Breast epithelium (tissue), 4 donors: Measurements from ENCODE around the gene RPL15. TPM values are rescaled to one million over a fixed set of nuclear protein-coding genes. Genes with fewer than 3 reads are reported as not detected.
A peak's percentile ranks its signal among the peaks of the same experiment; 100 is the strongest.

Experiments used
- DNase-seq, 2 donors: peaks; one replicate each; pipeline ENCODE4 v3.0.0-alpha.2; 2019; ENCODE audit warnings: low spot score in 2 of 2
- H3K27ac ChIP-seq, 2 donors: fragments of 200-600 bp; sonication (generic) in 1 of 2; one replicate each; pipeline ENCODE4 v1.5.1; 2016 to 2019; ENCODE audit warnings: mild to moderate bottlenecking in 1 of 2
- H3K27me3 ChIP-seq, 2 donors: fragments of 200-600 bp; sonication (generic) in 1 of 2; one replicate each; pipeline versions ENCODE4 v1.5.1 to v1.6.0; 2017 to 2019; ENCODE audit warnings: control low read depth in 1 of 2, mild to moderate bottlenecking in 1 of 2
- H3K36me3 ChIP-seq: fragments of 200-600 bp; one replicate; pipeline ENCODE4 v1.5.1; 2019
- H3K4me1 ChIP-seq, 2 donors: fragments of 200-600 bp; sonication (generic); one replicate each; pipeline ENCODE4 v1.5.1; 2016 to 2019; ENCODE audit warnings: control low read depth in 1 of 2
- H3K4me3 ChIP-seq, 3 donors: fragments of 200-600 bp; sonication (generic); 1 replicate in 2 of 3; 2 replicates in 1 of 3; pipeline ENCODE4 v1.5.1; 2016 to 2019; ENCODE audit warnings: mild to moderate bottlenecking in 3 of 3, moderate library complexity in 2 of 3
- H3K9me3 ChIP-seq, 2 donors: fragments of 200-600 bp; sonication (generic) in 1 of 2; one replicate each; pipeline ENCODE4 v1.5.1; 2016 to 2019; ENCODE audit warnings: control low read depth in 1 of 2
- CTCF ChIP-seq, 3 donors: fragments of 450-650 bp; IDR thresholded peaks; one replicate each; pipeline ENCODE4 v1.5.1; 2016 to 2017; ENCODE audit warnings: antibody characterized with exemption in 3 of 3, mild to moderate bottlenecking in 3 of 3, moderate library complexity in 3 of 3
- POLR2A ChIP-seq: fragments of 450-650 bp; IDR thresholded peaks from one replicate; pipeline ENCODE4 v1.6.1; 2016; ENCODE audit warnings: antibody characterized with exemption, mild to moderate bottlenecking, moderate library complexity
- POLR2AphosphoS5 ChIP-seq, 3 donors: sonication (generic); formaldehyde crosslinking; IDR thresholded peaks; one replicate each; pipeline ENCODE4 v1.6.1; 2017; ENCODE audit warnings: antibody characterized with exemption in 3 of 3
- intact Hi-C: fragments of 100-400 bp; cut with DNase I; formaldehyde crosslinking; loops from one replicate; pipeline ENCODE4 v1.15.1; 2023; ENCODE audit warnings: low total_unique reads
- total RNA-seq, 3 donors: library from RNA; depleted of rRNA; stranded (reverse); fragments of >200 nt; gene quantifications; one replicate each; pipeline ENCODE4 v1.1.0, GENCODE V29; 2016

The RPL15 gene
- total RNA-seq, 3 donors from 2014 or later: 2,644 to 3,809 (median 3,544) TPM

DNA sequence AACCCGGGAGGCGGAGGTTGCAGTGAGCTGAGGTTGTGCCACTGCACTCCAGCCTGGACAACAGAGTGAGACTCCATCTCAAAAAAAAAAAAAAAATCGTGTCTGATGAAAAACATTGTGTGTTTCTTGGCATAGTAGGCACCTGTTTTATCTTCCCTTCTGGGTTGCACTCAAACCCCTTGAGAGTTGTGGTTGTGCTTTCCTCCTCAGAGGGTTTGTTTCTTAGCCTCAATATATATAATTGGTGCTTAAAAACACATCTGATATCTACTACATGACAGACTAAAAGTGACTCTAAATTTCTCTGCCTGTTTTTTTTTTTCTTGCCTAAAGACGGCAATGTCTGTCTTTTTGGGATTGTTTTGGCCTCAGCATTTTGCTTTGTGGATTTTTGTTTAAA lies 35.7 kb downstream of the RPL15 start:
- Histone ChIP-seq H3K36me3 (no peaks in the 10 kb centered on the region), H3K4me3 (no peak overlapping the region), H3K4me1 (peaks cover 0 to 19% of the 10 kb centered on the region in 2 donors), H3K9me3 (no peaks in the 10 kb centered on the region), H3K27ac (no peak overlapping the region), H3K27me3 (no peaks in the 10 kb centered on the region)
- intact Hi-C loops: no loop called here
- DNase-seq: no peak
- TF ChIP-seq POLR2AphosphoS5 (IDR thresholded peaks at IDR 0.05): no peak

DNA sequence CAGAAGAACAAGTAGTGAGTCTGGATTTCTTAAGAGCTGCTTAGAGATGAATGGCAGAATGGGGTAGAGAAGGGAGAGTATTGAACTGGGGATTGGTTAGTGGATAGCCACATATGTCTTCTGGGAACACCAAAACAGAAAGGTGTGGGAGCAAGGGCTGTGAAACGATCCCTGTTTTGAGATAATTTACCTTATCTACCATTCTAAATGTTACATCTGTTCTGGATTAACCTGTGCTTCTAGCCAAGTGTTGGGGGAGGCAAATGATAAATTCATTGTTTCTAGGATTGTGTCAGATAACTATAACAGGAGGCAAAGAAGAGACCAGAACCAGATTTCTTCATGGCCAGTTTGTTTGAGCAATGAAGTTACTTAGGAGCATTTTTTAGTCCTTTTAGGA lies 36.6 kb downstream of the RPL15 start:
- no peaks in the 10 kb centered on the region for H3K36me3 ChIP-seq
- no peaks in the 10 kb centered on the region for H3K9me3 ChIP-seq
- DNase-seq: no peak
- H3K4me1 ChIP-seq: peaks cover 0 to 18% of the 10 kb centered on the region in 2 donors
- H3K27me3 ChIP-seq: no peaks in the 10 kb centered on the region
- H3K4me3 ChIP-seq: peak overlapping the region in 1 of 3 donors; percentile 13
- TF ChIP-seq POLR2AphosphoS5 (IDR thresholded peaks at IDR 0.05): no peak
- no peak for TF ChIP-seq CTCF (IDR thresholded peaks at IDR 0.05)
- no peak for TF ChIP-seq POLR2A
- no peak overlapping the region for H3K27ac ChIP-seq
- intact Hi-C loops: no loop called here

- Histone ChIP-seq H3K27me3 (no peaks in the 10 kb centered on the region), H3K9me3 (no peaks in the 10 kb centered on the region), H3K36me3 (no peaks in the 10 kb centered on the region), H3K4me1 (peaks cover 2 to 18% of the 10 kb centered on the region in 2 donors), H3K4me3 (peak overlapping the region in 1 of 3 donors; percentile 13), H3K27ac (no peak overlapping the region)
- intact Hi-C loops: no loop called here
- DNase-seq: no peak
- TF ChIP-seq POLR2AphosphoS5 (IDR thresholded peaks at IDR 0.05) (no peak), POLR2A (no peak), CTCF (IDR thresholded peaks at IDR 0.05) (no peak)
Observed at GRCh38 chr3:23954144-23954543, 37.2 kb downstream of the RPL15 start.

DNA sequence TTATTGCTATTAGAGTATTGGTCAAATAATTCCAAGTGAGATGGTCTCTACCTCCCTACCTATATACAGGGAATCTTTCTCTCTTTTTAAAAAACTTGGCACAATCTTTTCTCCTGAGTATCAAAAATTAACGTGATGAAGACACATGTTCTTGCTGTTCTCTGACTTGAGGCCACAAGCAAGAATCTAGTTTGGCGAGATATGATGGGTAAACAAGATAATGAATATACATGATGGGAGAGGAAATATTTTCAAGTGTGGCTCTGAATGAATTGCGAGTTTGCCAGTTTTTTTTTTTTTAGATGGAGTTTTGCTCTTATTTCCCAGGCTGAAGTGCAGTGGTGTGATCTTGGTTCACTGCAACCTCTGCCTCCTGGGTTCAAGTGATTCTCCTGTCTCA lies 39.8 kb downstream of the RPL15 start:
- DNase-seq: no peak
- no peaks in the 10 kb centered on the region for H3K27me3 ChIP-seq
- intact Hi-C loops: no loop called here
- H3K4me3 ChIP-seq: no peak overlapping the region
- H3K36me3 ChIP-seq: no peaks in the 10 kb centered on the region
- H3K9me3 ChIP-seq: no peaks in the 10 kb centered on the region
- peaks cover 0 to 2% of the 10 kb centered on the region in 2 donors for H3K4me1 ChIP-seq
- H3K27ac ChIP-seq: no peak overlapping the region
- TF ChIP-seq POLR2AphosphoS5 (IDR thresholded peaks at IDR 0.05): no peak
- no peak for TF ChIP-seq CTCF (IDR thresholded peaks at IDR 0.05)
- no peak for TF ChIP-seq POLR2A

DNA sequence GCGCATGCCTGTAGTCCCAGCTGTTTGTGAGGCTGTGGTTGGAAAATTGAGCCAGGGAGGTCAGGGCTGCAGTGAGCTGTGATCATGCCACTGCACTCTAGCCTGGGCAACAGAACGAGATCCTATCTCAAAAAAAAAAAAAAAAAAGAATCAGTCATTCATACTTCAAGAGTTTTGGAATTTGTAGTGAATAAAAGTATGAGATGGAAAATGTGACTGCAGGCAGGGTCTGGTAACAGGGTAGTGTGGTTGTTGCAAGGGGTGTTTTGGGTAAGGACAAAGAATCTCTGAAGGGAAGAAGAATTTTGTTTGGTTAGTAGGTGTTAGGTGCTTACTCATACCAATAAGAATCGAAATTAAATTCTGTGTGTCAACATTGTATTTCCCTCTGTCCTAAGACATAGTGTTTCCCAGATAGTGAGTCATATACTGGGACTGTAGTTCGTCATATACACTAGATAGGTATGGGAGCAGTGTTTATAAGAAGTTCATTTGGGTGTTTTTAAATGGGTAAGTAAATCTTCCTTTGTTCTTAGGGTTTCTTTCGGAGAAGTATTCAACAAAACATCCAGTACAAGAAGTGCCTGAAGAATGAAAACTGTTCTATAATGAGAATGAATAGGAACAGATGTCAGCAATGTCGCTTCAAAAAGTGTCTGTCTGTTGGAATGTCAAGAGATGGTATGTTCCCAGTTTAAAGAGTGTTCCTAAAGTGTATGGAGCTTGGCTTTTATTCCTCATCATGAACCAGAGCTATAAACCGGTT lies 42.4 kb downstream of the RPL15 start:
- DNase-seq: no peak
- Histone ChIP-seq H3K4me3 (no peak overlapping the region), H3K9me3 (no peaks in the 10 kb centered on the region), H3K27ac (no peak overlapping the region), H3K27me3 (no peaks in the 10 kb centered on the region), H3K36me3 (no peaks in the 10 kb centered on the region), H3K4me1 (peaks cover 0 to 2% of the 10 kb centered on the region in 2 donors)
- no peak for TF ChIP-seq CTCF (IDR thresholded peaks at IDR 0.05)
- no peak for TF ChIP-seq POLR2AphosphoS5 (IDR thresholded peaks at IDR 0.05)
- TF ChIP-seq POLR2A: no peak
- intact Hi-C loops: no loop called here
